Endothelial cell of umbilical vein (primary cell): ENCODE results near the gene TOR1AIP1. TPM values are rescaled to one million over a fixed set of nuclear protein-coding genes. Genes with fewer than 3 reads are reported as not detected.
A peak's percentile ranks its signal among the peaks of the same experiment; 100 is the strongest.
"Not testable (repeated sequence)": the region's sequence is repeated elsewhere in the genome, so short reads cannot be mapped to it uniquely, and the experiment has no call there.

Source experiments
- BruUV-seq: library from RNA; stranded (reverse); fragments of 400-500 nt; replicated peaks from 2 replicates; lab custom pipeline; 2021; lab: Mats Ljungman, UMichigan
- CTCF ChIA-PET: fragments of 300-600, 350-600 bp; sonication (Branson Sonifier 250); formaldehyde crosslinking; loops from one replicate; lab custom pipeline; 2021; ENCODE audit warnings: antibody characterized with exemption, inconsistent platforms; lab: Charles Lee
- POLR2A ChIA-PET: fragments of 300-600, 350-600 bp; sonication (Branson Sonifier 250); formaldehyde crosslinking; loops from one replicate; lab custom pipeline; 2021; ENCODE audit warnings: antibody characterized with exemption, inconsistent platforms; lab: Charles Lee
- DNase-seq: peaks from one replicate; pipeline ENCODE4 v3.0.0-alpha.2; 2011; ENCODE audit warnings: low read depth, low spot score
- FAIRE-seq: peaks from 2 replicates; lab custom pipeline; 2011; peaks lifted over from hg19 to GRCh38; lab: Jason Lieb, UNC
- H2AFZ ChIP-seq: 2 replicates; pipeline ENCODE4 v1.6.0; 2012; ENCODE audit warnings: low read depth, low read length, control low read depth, inconsistent platforms
- H3K27ac ChIP-seq: 2 replicates; pipeline ENCODE4 v1.5.1; 2011; ENCODE audit warnings: low read depth, mild to moderate bottlenecking, control low read depth, low read length, moderate library complexity; ENCODE audit not compliant: insufficient read depth
- H3K27me3 ChIP-seq, 2 experiments: 2 replicates each; pipeline versions ENCODE4 v1.6.0 to v1.6.1; 2011; ENCODE audit warnings: low read length in 2 of 2, mixed read lengths in 1 of 2; ENCODE audit not compliant: control insufficient read depth in 2 of 2, insufficient read depth in 2 of 2
- H3K36me3 ChIP-seq, 2 experiments: 2 replicates in 1 of 2; 3 replicates in 1 of 2; pipeline ENCODE4 v1.5.1; 2011; ENCODE audit warnings: low read length in 2 of 2, mild to moderate bottlenecking in 1 of 2, moderate library complexity in 1 of 2; ENCODE audit not compliant: control insufficient read depth in 2 of 2, insufficient read depth in 2 of 2; ENCODE audit errors: extremely low read depth in 1 of 2
- H3K4me1 ChIP-seq: 3 replicates; pipeline ENCODE4 v1.5.1; 2011; ENCODE audit warnings: mild to moderate bottlenecking, low read length; ENCODE audit not compliant: control insufficient read depth, insufficient read depth; ENCODE audit errors: extremely low read depth
- H3K4me2 ChIP-seq: 2 replicates; pipeline ENCODE4 v1.6.1; 2011; ENCODE audit warnings: low read length, control low read depth, mixed read lengths; ENCODE audit not compliant: insufficient read depth
- H3K4me3 ChIP-seq, 3 experiments: fragments of 200-600 bp in 1 of 3; sonication (generic), shearing (Covaris generic) in 1 of 3; replicated peaks in 1 of 3; 2 replicates each; pipeline ENCODE4 v1.5.1; 2011 to 2016; ENCODE audit warnings: control low read depth in 3 of 3, low read length in 3 of 3, mild to moderate bottlenecking in 2 of 3, inconsistent platforms in 1 of 3, low read depth in 1 of 3, moderate library complexity in 1 of 3; ENCODE audit not compliant: insufficient read depth in 1 of 3
- H3K79me2 ChIP-seq: 2 replicates; pipeline ENCODE4 v1.6.0; 2012; ENCODE audit warnings: low read length, inconsistent platforms; ENCODE audit not compliant: control insufficient read depth, insufficient read depth
- H3K9ac ChIP-seq: replicated peaks from 2 replicates; pipeline ENCODE3; 2011; ENCODE audit warnings: low read length, control low read depth; ENCODE audit not compliant: insufficient read depth; ENCODE audit errors: extremely low read depth
- H3K9me1 ChIP-seq: replicated peaks from 3 replicates; pipeline ENCODE4 v1.6.0; 2011; ENCODE audit warnings: mild to moderate bottlenecking, low read length; ENCODE audit not compliant: control insufficient read depth, insufficient read depth; ENCODE audit errors: extremely low read depth
- H3K9me3 ChIP-seq: replicated peaks from 2 replicates; pipeline ENCODE4 v1.5.1; 2012; ENCODE audit warnings: low read length, inconsistent platforms; ENCODE audit not compliant: control insufficient read depth, insufficient read depth
- H4K20me1 ChIP-seq: replicated peaks from 2 replicates; pipeline ENCODE3; 2011; ENCODE audit warnings: mild to moderate bottlenecking, low read length; ENCODE audit not compliant: control insufficient read depth, insufficient read depth; ENCODE audit errors: extremely low read depth
- EZH2 ChIP-seq: IDR thresholded peaks from 2 replicates; pipeline ENCODE4 v1.6.1; 2012; ENCODE audit warnings: borderline replicate concordance, low read depth, mild to moderate bottlenecking, moderate library complexity, low read length, inconsistent platforms; ENCODE audit not compliant: severe bottlenecking
- FOS ChIP-seq: IDR thresholded peaks from 2 replicates; pipeline ENCODE4 v1.6.1; 2011; ENCODE audit warnings: mild to moderate bottlenecking, low read length, moderate library complexity, borderline replicate concordance; ENCODE audit not compliant: insufficient read depth
- GATA2 ChIP-seq: IDR thresholded peaks from 2 replicates; pipeline ENCODE4 v1.7.0; 2011; ENCODE audit warnings: low read depth, mild to moderate bottlenecking, moderate library complexity, mixed read lengths, low read length; ENCODE audit not compliant: insufficient read length, insufficient read depth
- JUN ChIP-seq: IDR thresholded peaks from 2 replicates; pipeline ENCODE4 v1.6.1; 2011; ENCODE audit warnings: borderline replicate concordance, low read depth; ENCODE audit not compliant: insufficient read length, insufficient read depth
- MYC ChIP-seq: IDR thresholded peaks from one replicate; pipeline ENCODE4 v1.6.1; 2011; ENCODE audit warnings: mild to moderate bottlenecking, low read depth, low read length
- POLR2A ChIP-seq: IDR thresholded peaks from 2 replicates; pipeline ENCODE4 v1.6.1; 2012; ENCODE audit warnings: low read depth, mild to moderate bottlenecking, control low read depth, low read length
- dilution Hi-C: fragments of 300-500 bp; cut with MboI; formaldehyde crosslinking; loops from one replicate; pipeline ENCODE4 v1.15.0; 2019; ENCODE audit warnings: low sequenced_read_pairs; ENCODE audit not compliant: extremely low pct_ligation_motif_present
- intact Hi-C: fragments of 100-400 bp; cut with micrococcal nuclease; formaldehyde crosslinking; loops from one replicate; pipeline ENCODE4 v1.10.0; 2022
- polyA plus RNA-seq, 4 experiments: library from polyadenylated mRNA; depleted of rRNA in 3 of 4; stranded (reverse) in 3 of 4; unstranded in 1 of 4; fragments of >200 nt; gene quantifications; 2 replicates each; pipeline versions ENCODE4 v1.2.1 to v1.2.3, GENCODE V29; 2011 to 2012; ENCODE audit warnings: missing spikeins in 1 of 4
- total RNA-seq: library from RNA; stranded (reverse); gene quantifications from 2 replicates; pipeline ENCODE4 v1.2.3, GENCODE V29; 2021
- TF ChIP-seq, protein P1 (sequence below), 2 donors: IDR thresholded peaks; 1 replicate in 1 of 2; 2 replicates in 1 of 2; pipeline ENCODE4 v1.5.1; 2011; ENCODE audit warnings: low read length in 2 of 2, mild to moderate bottlenecking in 2 of 2, moderate library complexity in 2 of 2, control low read depth in 1 of 2, inconsistent platforms in 1 of 2, low read depth in 1 of 2; ENCODE audit not compliant: insufficient read depth in 1 of 2; ENCODE audit errors: extremely low read depth in 1 of 2

Gene TOR1AIP1
- total and polyA plus RNA-seq, 2 donors (not counting 3 experiments of a cell fraction or from before 2014, with no cell fraction given), result 12.0 to 28.8 TPM

DNA sequence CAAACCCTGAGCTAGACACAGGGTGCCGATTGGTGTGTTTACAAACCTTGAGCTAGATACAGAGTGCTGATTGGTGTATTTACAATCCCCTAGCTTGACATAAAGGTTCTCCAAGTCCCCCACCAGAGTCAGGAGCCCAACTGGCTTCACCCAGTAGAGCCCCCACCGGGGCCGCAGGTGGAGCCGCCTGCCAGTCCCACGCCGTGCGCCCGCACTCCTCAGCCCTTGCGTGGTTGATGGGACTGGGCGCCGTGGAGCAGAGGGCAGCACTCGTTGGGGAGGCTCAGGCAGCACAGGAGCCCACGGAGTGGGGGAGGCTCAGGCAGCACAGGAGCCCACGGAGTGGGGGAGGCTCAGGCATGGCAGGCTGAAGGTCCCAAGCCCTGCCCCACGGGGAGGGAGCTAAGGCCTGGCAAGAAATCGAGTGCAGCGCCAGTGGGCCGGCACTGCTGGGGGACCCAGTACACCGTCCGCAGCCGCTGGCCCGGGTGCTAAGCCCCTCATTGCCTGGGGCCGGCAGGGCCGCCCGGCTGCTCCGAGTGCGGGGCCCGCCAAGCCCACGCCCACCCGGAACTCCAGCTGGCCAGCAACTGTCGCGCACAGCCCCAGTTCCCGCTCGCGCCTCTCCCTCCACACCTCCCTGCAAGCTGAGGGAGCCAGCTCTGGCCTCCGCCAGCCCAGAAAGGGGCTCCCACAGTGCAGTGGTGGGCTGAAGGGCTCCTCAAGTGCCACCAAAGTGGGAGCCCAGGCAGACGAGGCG, 45.2 kb upstream of the TOR1AIP1 start:
- H3K79me2 ChIP-seq, intact Hi-C loops, H2AFZ ChIP-seq, H3K9me1 ChIP-seq, H3K27me3 ChIP-seq, H3K9ac ChIP-seq, H4K20me1 ChIP-seq, FAIRE-seq, DNase-seq, H3K4me2 ChIP-seq, H3K4me3 ChIP-seq, H3K9me3 ChIP-seq, dilution Hi-C loops, POLR2A ChIA-PET, H3K36me3 ChIP-seq, H3K27ac ChIP-seq, BruUV-seq: not testable (repeated sequence)
- CTCF ChIA-PET, result interaction anchor here (3.0 to 7.5 kb wide), 2 partner anchors 22 to 131 kb away, joined by 14 to 96 read pairs; no protein-coding TSS in a partner anchor
- H3K4me1 ChIP-seq, result peaks cover 13% of the 10 kb centered on the region

DNA sequence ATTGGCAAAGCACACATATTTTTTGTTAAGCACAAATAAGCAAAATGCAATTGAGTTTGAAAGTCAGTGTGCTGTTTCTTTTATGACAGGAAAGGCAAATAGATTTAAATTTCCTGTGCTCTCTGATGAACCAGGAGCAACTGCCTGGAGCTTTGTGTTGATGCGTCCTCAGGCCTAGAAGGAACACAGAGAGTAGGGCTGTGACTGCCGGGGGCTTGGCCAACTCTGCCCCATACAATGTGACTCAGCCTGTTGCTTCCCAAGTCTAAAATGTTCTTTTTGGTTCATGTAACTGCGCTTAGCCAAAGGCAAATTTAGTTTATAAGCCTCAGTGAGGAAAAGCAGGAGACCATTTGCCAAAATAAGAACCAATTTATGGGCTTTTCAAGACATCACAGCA, 42.0 kb upstream of the TOR1AIP1 start:
- Histone ChIP-seq H3K4me3 (no peak overlapping the region), H3K79me2 (no peaks in the 10 kb centered on the region), H3K27ac (no peak overlapping the region), H3K36me3 (peaks cover 0 to under 1% of the 10 kb centered on the region in 2 experiments), H3K27me3 (no peaks in the 10 kb centered on the region), H3K4me1 (peaks cover 13% of the 10 kb centered on the region), H3K4me2 (no peak overlapping the region), H3K9me1 (no peaks in the 10 kb centered on the region), H3K9me3 (no peaks in the 10 kb centered on the region), H3K9ac (no peak overlapping the region), H2AFZ (no peak overlapping the region), H4K20me1 (no peaks in the 10 kb centered on the region)
- dilution Hi-C loops, result no loop called here
- no TSS peak for BruUV-seq
- peak; percentile 75 for FAIRE-seq
- TF ChIP-seq JUN (no peak), MYC (no peak), EZH2 (no peak), FOS (no peak), POLR2A (no peak), GATA2 (no peak)
- TF ChIP-seq, protein P1, sequence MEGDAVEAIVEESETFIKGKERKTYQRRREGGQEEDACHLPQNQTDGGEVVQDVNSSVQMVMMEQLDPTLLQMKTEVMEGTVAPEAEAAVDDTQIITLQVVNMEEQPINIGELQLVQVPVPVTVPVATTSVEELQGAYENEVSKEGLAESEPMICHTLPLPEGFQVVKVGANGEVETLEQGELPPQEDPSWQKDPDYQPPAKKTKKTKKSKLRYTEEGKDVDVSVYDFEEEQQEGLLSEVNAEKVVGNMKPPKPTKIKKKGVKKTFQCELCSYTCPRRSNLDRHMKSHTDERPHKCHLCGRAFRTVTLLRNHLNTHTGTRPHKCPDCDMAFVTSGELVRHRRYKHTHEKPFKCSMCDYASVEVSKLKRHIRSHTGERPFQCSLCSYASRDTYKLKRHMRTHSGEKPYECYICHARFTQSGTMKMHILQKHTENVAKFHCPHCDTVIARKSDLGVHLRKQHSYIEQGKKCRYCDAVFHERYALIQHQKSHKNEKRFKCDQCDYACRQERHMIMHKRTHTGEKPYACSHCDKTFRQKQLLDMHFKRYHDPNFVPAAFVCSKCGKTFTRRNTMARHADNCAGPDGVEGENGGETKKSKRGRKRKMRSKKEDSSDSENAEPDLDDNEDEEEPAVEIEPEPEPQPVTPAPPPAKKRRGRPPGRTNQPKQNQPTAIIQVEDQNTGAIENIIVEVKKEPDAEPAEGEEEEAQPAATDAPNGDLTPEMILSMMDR (IDR thresholded peaks at IDR 0.05; ENCODE audit: extremely low read depth in 1 of 2, insufficient read depth in 1 of 2, low read depth in 1 of 2, low read length in 2 of 2), result no peak
- DNase-seq, result peak; percentile 40
- intact Hi-C loops, result no loop called here
- POLR2A ChIA-PET, result no interaction called here
- CTCF ChIA-PET, result interaction anchor here (1.3 to 7.5 kb wide), 3 partner anchors 25 to 134 kb away, joined by 5 to 96 read pairs (median 9); no protein-coding TSS in a partner anchor
